ENCODE measurements around the gene MBD2.
"Not testable (repeated sequence)": the region's sequence is repeated elsewhere in the genome, so short reads cannot be mapped to it uniquely, and the experiment has no call there.

MBD2 gene

DNA sequence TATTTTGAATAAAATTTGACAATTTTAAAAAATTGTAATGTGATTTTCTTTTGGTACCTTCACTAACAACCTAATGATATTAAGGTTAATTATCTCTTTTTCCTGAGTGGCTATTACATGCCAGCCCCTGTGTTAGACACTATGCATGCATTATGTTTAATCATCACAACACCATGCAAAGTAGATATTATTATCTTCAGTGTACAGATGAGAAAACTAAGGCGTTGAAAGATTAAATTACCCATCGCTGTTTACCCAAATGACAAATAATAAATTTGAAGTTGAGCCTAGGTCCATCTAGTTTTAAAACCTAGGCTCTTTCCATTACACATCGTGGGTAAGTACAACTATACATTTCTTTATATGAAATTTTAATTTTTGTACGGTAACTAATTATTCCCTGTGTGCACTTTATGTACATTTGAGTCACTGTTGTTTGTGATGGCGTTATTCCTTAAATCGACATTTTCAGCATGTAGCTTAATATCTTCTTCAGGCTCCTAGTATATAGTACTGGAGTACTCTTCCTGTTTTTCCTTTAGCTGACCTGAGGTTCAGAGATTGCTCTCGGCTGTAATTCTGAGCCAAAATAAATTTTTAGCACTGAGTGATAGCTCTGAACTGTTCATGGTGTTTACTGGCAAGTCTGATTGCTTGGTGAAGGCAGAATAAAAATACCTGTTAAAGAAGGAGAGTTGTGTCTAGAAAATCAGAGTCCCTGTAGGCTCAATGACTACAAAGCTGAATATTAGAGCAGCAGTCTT is 13.9 kb upstream of the MBD2 start:
- DNase-seq = no peak

DNA sequence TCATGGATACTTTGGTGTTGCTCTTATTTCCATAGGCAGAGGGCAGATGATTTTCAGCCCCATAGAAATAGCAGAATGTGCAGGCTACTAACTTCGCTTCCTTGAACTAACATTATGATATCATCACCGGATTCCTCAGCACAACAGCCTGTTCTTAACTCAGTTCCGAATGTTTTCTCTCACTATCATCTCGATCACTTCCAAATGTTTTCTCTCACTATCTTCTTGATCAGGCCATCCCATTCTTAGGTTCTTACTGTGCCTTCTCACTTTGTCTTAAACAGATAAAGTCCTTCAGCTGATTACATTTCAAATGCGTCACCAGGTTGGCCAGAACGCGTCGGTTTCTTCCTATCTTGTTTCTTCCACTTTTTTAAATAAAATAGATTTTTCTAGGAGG is 11.4 kb upstream of the MBD2 start:
- DNase-seq = no peak

DNA sequence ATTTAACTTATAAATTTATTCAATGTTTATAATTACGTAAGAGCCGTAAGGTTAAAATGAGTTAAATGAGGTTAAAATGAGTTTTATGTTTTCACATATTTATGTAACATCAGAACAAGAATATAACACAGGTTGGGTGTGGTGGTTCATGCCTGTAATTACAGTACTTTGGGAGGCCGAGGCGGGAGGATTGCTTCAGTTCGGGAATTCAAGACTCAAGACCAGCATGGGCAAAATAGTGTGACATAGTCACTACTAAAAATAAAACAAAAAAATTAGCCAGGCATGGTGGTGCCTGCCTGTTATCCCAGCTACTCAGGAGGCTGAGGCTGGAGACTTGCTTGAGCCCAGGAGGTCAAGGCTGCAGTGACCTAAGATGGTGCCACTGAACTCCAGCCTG is 9.3 kb upstream of the MBD2 start:
- no peak for DNase-seq

DNA sequence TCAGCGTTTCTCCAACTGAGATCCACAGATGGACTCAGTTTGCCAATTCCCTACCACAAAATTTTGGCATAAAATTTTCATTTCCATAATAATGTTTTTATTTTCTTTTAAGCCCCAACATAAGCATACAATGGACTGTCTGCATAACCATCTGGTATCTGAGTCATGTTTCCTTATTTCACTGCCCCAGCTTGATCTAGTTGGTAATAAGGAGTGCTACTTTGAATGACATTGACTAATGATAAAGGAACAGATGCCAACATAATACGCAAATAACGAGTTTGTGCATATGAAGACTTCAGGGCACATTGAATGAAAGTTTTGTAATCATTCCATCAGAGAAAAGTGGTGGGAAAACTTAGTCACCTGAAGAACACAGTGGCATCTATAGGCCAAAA is 8.8 kb upstream of the MBD2 start:
- DNase-seq = no peak

DNA sequence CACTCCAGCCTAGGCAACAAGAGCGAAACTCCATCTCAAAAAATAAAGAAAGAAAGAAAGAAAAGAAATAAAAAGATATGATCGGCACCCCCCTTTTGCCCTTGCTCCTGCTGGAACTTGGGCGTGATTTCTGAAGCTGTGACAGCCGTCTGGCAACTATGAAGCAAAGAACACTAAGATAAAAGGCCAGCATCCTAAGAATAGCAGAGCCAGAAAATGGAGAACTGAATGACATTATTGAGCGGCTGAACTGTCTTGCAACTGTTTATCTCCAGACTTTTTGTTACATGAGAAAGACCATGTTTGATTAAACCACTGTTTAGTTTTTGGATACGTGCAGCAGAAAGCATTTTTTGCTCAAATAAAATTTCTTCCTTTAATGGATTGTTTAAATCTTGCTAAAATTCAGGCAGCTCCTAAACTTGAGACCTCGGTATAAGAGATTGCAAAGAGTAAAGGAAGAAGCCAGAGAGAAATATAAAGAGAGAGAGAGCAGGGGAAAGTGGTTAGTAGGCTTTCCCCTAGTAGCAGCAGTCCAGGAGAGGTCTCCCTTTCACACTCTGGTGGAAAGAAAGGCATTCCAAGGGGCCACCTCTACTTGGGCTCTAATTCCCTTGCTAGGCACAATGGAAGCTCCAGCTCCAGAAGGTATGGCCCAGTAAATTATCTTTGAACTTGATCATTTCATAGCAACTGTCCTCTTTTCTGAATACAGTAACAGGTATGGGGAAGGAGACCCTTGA is 8.2 kb upstream of the MBD2 start:
- no peak for DNase-seq

DNA sequence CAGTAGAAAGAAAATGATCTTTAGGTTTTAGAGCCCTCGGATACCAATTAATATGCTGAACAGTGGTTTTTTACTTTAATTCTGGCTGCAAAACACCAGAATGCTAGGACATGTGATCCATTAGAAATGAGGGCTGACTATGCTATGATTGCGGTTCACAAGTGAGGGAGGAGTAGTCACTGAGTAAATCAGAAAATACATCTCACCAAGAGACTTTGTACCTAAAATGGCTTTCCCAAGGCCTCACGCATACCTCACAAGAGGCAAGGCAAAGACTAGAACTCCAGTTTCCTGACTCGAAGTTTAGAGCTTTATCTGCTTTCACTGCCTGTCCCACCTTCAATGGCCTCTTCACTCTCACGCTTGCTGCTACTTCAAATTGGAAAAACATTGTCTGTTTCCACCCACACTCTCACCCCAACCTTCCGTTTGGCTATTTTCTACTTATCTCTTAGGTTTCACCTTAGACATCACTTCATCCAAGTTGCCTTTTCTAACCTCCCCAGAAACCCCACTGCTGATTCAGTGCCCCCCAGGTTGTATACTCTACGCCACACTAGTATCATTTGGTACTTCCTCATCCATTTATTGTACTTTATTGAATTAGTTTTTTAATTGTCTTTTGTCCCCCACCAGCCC is 5.1 kb upstream of the MBD2 start:
- no peak for DNase-seq

DNA sequence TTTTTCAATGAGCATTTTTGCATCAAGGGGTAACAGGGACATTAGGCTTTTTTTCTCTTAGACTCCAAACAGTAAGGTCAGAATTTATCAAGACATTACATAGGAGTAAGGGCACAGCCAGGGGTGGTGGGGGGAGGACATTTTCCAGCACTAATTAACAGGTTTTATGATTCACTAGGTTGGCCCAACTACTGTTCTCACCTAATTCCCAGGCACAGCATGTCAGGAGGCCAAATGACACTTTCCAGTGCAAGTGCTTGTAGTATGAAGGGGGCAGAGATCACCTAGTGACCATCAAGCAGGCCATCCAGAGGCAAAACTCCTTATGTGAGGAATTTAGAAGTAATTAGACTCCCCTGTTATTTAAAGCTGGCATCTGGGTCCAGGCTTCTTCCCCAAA is 3.9 kb upstream of the MBD2 start:
- no peak for DNase-seq

DNA sequence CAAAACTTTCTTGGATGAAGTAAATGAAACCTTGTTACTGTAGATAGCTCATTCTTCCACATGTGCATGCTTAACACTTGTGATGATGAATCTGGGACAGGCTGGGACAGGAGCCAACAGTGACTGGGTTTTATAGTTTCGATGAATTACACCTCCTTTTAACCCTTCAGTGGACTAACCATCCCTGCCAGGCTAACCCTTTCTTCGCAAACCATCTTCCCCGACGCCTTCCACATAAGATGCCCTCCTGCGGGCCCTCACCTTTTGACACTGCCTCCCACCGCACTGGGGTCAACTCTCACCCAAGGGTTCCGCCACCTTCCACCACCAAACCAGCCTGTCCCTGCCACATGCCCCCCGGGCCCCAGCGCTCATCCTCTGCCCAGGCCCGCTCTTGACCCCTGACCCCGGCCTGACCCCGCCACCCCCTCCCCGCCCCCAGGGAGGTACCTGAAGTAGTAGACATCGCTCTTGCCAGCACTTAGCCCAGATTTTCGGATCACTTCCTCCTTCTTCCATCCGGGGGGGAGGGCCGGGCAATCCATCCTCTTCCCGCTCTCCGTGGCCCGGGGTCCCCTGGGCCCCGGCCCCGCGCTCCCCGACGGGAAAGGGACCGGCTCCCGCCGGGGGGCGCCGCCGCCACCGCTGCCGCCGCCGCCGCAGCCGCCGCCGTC is 764 bp downstream of the MBD2 start:
- DNase-seq = peak in 16 of 58 donors; percentile 4 to 62 (median 32)

DNA sequence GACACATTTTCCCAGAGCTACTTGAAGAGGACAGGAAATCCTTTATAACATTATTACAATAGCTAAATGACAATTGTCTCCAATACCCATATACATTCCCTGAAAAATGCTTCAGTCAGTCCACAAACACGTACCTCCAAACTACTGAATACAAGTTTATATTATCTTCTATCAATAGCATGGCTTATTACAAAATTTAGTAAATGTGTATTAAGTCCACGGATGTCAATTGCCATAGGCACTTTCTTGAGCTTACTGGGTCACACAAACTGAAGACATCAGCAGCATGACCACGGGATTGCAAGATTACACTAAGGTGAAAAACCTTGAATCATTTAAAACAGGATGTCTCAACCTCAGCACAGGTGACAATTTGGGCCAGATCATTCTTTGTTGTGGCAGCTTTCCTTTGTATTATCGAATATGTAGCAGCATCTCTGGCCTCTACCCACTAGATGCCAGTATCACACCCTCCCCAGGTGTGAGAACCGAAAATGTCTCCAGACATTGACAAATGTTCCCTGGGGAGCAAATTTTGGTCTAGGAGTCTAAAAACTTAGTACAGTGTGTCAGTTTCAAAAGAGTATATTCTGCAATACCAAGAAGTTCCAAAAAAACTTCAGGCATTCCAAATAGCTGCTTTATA is 1.4 kb downstream of the MBD2 start:
- DNase-seq = peak in 1 of 58 donors; percentile 22

DNA sequence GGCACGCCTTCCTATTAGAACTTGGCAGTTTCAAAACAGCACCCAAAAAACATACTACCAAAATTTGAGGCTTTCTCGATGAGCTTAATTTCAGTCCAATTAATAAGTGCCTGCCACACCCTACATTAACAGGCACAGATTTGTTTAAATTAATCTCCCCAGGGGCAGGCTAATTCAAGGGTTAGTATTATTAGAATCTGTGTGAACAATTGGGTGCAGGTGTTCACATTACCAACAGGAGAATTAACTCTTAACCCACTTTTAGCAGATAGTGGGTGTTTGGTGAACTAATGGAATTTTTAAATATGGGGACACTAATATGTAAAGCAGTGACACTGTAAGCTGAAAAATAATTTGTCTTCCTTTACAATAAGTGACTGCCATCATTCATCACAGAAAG is 4.1 kb downstream of the MBD2 start:
- no peak for DNase-seq

DNA sequence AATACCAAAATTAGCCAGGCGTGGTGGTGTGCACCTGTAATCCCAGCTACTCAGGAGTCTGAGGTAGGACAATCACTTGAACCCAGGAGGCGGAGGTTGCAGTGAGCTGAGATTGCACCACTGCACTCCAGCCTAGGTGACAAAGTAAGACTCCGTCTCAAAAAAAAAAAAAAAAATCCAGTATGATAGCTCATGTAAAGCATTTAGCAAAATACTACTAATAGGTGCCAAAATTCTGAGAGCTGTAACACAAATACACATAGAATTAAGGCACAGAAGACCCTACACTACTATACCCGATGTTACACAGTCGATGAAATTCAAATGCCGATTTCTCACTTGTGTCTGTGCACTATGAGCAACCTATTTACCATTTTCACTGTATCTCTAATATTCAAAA is 5.7 kb downstream of the MBD2 start:
- DNase-seq = not testable (repeated sequence)

DNA sequence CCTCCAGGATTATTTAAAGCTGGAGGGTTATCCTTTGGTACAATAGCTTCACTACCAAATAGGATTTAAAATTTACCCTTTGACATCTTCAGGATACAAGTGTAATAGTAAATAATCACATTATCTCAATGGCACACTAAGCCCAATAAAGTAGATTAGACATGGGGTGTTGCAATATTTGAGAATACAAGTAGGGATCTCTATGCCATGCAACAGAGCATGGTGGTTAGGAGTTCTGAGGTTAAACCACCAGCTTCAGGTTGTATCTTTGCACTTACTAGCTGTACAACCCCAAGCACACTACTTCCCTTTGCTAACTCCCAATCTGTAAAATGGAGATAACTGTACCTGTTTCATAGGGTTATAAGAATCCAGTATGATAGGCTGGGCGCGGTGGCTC is 6.2 kb downstream of the MBD2 start:
- DNase-seq = no peak

DNA sequence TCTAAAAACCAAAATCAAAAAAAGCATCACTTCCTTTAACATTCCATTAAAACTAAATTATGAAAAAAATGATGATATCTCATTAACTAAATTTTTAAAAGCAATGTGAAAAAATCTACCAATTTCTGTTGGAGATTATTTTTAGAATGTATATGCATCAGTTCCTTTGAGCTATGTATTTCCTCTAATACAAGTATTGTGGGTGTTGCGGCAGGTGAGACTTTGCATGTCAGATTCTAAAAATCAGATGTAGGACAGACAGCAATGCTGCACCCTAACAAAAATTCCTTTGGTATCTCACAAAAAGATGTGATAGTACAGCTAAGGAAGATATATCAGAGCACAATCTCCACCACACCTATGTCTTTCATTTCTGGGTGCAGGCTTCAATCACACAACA is 6.8 kb downstream of the MBD2 start:
- DNase-seq = no peak

DNA sequence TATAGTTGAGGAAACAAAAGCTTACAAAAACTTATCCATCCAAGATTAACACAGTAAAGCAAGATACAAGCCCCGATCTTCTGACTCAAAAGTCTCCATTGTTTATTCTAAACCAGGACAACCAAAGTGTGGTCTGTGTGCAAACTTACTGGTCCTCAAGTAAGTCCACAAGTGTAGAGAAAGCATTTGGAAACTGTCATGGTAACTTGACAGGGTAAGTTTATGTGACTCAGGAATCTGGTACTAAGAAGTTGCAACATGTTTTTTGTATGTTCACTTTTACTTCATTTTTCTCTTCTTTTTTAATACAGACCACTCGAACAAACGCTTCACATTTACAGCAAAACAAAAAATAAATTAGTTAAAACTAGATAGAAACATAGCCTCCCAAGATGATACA is 9.4 kb downstream of the MBD2 start:
- no peak for DNase-seq

DNA sequence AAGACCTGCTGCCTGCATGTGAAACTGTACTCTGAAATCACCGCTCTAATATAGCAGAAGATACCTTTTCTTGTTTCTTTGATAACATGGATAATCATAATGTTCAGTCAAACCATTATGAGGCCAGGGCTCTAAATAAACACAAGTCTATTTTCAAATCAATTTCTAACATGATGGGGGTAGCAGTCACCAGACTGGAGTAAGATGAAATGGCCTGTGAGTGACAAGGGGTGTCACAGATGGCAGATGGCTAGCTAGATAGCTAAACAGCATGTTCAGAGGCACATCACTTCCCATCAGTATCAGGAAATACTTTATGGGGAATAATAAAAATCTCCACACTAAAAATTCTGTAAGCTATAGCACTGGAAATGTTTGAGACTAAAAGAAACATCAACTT is 14.0 kb downstream of the MBD2 start:
- DNase-seq = no peak

DNA sequence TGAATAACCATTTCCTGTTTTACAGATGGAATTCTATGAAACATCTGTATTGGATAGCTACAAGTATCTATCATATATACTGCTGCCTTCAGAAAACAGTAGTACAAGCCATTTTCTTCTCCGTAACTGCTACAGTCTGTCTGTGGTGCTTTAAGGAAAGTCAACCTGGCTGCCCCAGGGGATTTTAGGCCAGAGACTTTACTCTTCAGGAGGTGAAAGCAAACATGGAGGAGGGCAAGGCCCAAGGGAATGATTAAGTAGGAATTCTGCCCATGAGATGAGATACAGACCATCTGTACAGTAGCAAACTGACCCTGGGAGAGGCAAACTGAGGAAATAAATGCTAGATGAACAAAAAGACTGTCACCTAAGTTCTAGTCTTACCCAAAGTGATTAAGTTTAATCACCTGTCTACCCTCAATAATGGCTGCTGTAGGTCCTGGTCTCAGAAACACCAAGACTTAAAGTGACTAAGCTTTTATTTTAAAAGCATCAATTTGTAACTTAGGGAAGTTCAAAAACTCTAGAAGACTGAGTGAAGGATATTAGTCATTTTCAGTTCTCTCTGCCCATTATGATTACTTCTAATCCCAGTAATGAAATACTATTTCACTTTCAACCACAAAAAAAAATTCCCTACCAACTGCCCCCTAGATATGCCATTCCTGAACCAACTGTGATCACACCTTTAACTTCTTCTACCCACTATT is 14.8 kb downstream of the MBD2 start:
- DNase-seq = no peak

DNA sequence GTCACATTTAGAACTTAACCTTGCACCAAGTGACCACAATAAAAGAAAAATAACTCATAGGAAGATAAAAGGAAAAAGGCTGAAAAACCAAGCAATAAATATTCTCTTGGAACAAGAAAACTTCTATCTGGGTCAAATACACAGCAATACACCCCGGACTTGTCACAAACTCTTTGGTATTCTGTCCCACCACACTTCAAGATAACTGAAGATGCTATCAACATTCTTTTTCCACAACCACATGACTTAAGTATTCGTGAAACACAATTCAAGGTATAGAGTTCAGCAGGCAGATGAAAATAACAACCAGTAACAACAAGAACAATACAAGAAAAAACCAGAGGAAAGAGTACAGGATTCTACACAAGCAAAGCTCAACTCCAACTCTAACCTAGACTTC is 18.0 kb downstream of the MBD2 start:
- DNase-seq = no peak

DNA sequence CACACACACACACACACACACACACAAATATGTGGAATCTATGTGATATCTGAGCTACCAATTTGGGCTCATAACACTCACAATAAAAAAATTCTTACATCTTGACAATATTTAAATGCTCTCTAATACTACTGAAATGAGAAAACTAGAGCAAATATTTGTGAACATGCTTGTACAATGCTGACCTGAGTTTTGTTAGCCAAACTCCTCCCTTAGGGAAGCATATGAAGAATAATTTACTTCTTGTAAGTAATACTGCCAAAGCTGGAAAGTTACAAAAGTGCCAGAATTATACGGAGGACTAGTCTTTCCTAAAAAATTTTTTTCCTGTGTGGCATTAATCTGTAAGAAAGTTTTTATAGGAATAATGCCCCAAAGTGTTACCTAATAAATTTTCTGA is 18.5 kb downstream of the MBD2 start:
- no peak for DNase-seq

DNA sequence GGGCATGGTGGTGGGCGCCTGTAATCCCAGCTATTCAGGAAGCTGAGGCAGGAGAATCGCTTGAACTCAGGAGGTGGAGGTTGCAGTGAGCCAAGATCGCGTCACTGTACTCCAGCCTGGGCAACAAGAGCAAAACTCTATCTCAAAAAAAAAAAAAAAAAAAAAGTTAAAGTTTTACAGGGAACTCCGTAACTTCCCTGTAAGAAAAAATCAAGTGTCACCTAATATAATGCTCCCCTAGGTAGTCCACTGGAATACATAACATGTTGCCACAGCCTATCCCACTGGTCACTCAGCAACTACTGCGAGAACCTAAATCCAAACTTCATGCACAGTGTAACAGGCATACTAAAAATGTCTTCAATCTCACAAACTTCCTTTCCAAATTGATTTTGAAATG is 19.0 kb downstream of the MBD2 start:
- DNase-seq = not testable (repeated sequence)

DNA sequence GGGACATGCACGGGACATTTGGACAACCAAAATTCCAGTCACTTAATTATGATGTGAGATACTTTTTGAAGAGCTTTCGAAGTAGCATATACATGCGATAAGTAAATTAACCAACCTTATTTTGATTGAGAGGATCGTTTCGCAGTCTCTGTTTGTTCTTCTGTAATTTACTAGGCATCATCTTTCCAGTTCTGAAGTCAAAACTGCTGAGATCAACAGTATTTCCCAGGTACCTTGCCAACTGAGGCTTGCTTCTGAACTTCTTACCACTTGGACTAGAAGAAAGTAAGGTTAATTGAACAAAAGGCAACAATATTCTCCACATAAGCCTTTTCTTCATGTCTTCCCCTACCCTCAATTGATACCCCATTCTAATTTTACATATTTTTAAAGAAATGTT is 19.6 kb downstream of the MBD2 start:
- no peak for DNase-seq

DNA sequence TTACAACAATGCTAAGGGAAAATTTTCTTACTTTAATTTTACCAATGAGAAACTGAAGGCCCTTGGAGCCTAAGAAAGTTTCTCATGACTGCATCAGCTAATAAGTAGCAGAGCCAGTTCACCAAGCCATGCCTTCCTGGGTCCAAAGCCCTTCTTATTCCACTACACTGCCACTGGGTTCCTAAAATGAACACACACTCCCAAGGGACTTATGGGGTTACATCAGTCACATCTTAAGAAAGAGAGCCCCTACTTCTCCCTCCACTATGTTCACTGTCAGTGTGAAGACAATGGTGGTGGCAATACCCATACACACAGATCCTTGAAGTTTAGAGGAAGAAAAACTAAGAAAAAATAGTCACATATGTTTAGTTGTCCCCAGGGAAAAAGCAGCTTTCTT is 20.6 kb downstream of the MBD2 start:
- no peak for DNase-seq

All from anterior cingulate cortex (tissue), 58 donors.